ENCODE results near the gene RRAS. TPM values are rescaled to one million over a fixed set of nuclear protein-coding genes. Genes with fewer than 3 reads are reported as not detected.

Gene RRAS
- total RNA-seq, 1 donor from 2014 or later, result 4.2 TPM

DNA sequence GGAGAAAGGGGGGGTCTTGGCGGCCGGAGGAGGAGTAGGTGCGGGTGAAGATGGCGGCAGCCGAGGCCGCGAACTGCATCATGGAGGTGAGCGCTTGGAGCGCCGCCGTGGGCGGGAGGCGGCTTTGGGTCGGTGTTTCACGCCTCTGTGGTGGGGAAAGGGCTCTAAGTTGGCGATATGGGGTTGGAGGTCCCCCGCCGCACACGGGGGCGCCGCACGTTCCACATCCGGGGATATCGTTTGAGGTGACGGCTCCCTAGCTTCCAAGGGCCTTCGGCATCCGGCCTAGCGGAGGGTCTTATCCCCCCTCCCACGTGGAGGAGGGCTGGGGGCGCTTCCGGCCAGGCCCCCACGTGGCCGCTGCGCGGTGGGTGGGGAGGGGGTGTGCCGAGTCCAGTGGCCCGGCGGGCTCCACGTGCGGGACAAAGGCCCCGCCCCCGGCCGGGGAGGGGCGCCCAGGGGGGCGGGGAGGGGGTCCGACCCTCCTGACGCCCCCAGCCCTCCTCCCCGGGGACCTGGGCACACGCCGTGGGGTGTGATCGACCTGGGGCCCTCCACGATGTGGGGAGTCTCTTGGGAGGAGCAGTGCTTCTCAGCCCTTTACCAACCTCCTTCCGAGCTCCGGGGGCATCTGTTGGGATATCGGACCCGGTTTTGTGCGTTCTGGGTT, 37.4 kb upstream of the RRAS start, which contains the start of gene PRMT1:
Gene PRMT1 (plus strand): TSS at position 41 of the 670 bp plus-strand sequence. CDS start 10 bp downstream, at position 51.
- H3K4me3 ChIP-seq (ENCODE audit: low read length in 3 of 3), result peak within 1 kb of the TSS; percentile 93 to 99 (median 98)
- H3K27ac ChIP-seq (ENCODE audit: low read depth, low read length), result peak within 1 kb of the TSS; percentile 98
- H3K9ac ChIP-seq (ENCODE audit: low read depth in 1 of 3, low read length in 3 of 3), result peak within 1 kb of the TSS; percentile 98 to 100 (median 99)
- H3K36me3 ChIP-seq (ENCODE audit: control insufficient read depth in 3 of 3, insufficient read depth in 3 of 3, low read length in 3 of 3), result peaks cover 7 to 12% (median 8%) of the 10 kb centered on the region in 3 donors
- peaks cover 39 to 50% (median 40%) of the 10 kb centered on the region in 3 donors for H3K4me1 ChIP-seq (ENCODE audit: control insufficient read depth in 3 of 3, insufficient read depth in 3 of 3, low read length in 3 of 3)
- H3K9me3 ChIP-seq (ENCODE audit: control insufficient read depth in 3 of 3, low read length in 3 of 3), result no peaks in the 10 kb centered on the region
- no peaks in the 10 kb centered on the region for H3K27me3 ChIP-seq (ENCODE audit: control insufficient read depth in 3 of 3, insufficient read depth in 3 of 3, low read length in 3 of 3)

DNA sequence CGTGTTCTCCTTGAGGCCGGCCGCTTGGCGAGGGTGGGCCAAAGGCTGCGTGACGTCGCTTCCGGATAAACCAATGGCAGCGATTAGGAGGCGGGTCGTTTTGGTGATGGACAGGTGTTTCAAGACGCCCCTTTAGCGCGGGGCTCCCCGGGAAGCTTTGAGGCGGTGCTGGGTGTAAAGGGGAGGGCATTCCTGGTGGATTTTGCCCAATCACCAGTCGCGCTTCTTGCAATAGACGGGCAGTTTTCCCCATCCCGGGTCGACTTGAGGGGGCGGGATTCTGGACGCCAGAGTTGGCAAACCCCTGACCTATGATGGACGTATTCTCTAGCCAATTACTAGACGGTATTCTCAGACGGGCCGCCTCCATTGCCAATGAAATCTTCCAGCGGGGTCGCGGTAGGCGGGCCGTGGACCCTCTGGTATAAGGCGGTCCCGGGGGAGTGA, 36.9 kb upstream of the RRAS start:
- Histone ChIP-seq H3K9me3 (ENCODE audit: control insufficient read depth in 3 of 3, low read length in 3 of 3) (no peaks in the 10 kb centered on the region), H3K4me1 (ENCODE audit: control insufficient read depth in 3 of 3, insufficient read depth in 3 of 3, low read length in 3 of 3) (peaks cover 40 to 49% (median 40%) of the 10 kb centered on the region in 3 donors), H3K9ac (ENCODE audit: low read depth in 1 of 3, low read length in 3 of 3) (peak overlapping the region; percentile 98 to 100 (median 99)), H3K27me3 (ENCODE audit: control insufficient read depth in 3 of 3, insufficient read depth in 3 of 3, low read length in 3 of 3) (no peaks in the 10 kb centered on the region), H3K36me3 (ENCODE audit: control insufficient read depth in 3 of 3, insufficient read depth in 3 of 3, low read length in 3 of 3) (peaks cover 2 to 7% (median 2%) of the 10 kb centered on the region in 3 donors), H3K27ac (ENCODE audit: low read depth, low read length) (peak overlapping the region; percentile 98), H3K4me3 (ENCODE audit: low read length in 3 of 3) (peak overlapping the region; percentile 93 to 99 (median 98))

DNA sequence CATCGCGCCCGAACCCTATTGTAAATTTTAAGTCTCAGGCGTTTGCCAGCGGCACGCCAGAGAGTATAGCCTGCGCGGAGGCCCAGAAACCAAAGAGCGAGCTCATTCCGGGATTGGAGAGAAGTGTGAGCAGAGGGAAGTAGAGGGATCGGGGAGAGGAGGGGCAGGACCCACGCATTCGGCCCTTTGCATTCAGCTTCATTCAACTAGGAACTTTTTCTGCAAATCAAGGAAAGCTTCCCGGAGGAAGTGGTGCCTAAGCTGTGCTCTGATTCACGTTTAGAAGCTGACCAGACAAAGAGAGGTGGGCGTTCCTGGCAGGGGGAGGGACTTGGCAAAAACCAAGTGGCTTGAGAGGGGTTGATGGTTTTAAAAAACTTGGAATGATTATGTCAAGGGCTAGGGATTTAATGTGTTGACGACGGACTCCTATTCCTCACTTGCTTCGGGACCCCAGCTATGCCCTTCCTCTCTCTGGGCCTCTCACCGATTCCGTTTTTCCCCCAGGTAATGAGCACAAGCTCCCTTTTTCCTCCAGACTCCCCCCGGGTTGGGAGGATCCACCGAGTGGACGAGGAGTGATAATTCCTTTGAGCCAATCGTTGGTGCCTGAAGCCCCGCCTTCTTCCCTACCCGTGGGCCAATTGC, 36.3 kb upstream of the RRAS start:
- H3K4me1 ChIP-seq (ENCODE audit: control insufficient read depth in 3 of 3, insufficient read depth in 3 of 3, low read length in 3 of 3), result peaks cover 38 to 46% (median 39%) of the 10 kb centered on the region in 3 donors
- peaks cover 0 to 5% (median 0%) of the 10 kb centered on the region in 3 donors for H3K36me3 ChIP-seq (ENCODE audit: control insufficient read depth in 3 of 3, insufficient read depth in 3 of 3, low read length in 3 of 3)
- no peaks in the 10 kb centered on the region for H3K9me3 ChIP-seq (ENCODE audit: control insufficient read depth in 3 of 3, low read length in 3 of 3)
- peak overlapping the region; percentile 92 for H3K27ac ChIP-seq (ENCODE audit: low read depth, low read length)
- peak overlapping the region; percentile 56 to 81 (median 81) for H3K4me3 ChIP-seq (ENCODE audit: low read length in 3 of 3)
- no peaks in the 10 kb centered on the region for H3K27me3 ChIP-seq (ENCODE audit: control insufficient read depth in 3 of 3, insufficient read depth in 3 of 3, low read length in 3 of 3)
- peak overlapping the region; percentile 55 to 97 (median 93) for H3K9ac ChIP-seq (ENCODE audit: low read depth in 1 of 3, low read length in 3 of 3)

DNA sequence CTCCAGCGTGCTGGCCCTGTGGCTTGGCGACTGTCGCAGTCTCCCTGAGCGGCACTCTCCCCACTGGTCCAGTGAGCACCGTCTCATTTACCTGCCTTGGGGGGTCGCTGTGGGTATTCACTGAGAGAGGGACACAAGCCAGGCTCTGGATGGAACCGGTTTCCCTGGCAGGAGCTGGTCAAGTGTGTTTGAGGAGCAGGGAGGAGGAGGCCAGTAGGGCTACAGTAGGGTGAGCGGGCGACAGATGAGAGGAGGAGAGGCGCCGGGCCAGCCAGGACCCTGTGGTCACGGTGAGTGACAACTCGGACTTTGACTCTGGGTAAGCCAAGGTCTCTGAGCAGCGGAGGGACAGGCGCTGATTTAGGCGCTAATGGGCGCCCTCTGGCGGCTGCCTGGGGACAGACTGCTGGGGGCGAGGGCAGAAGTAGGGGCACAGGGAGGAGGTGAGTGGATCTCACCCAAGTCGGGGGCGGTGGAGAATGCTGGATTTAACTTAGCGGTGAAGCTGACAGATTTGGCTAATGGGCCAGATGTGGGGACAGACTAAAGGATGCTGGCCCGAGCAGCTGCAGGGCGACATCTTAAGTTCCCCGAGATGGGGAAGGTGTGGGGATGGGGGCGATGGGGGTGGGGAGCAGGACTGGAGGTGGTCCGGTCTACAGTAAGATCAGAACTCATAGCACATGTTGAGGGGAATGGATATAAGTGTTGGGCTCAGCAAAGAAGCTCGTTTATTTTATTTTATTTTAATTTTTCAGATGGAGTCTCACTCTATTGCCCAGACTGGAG, 32.4 kb upstream of the RRAS start:
- peak overlapping the region; percentile 64 for H3K27ac ChIP-seq (ENCODE audit: low read depth, low read length)
- H3K4me1 ChIP-seq (ENCODE audit: control insufficient read depth in 3 of 3, insufficient read depth in 3 of 3, low read length in 3 of 3), result peaks cover 8 to 11% (median 10%) of the 10 kb centered on the region in 3 donors
- H3K36me3 ChIP-seq (ENCODE audit: control insufficient read depth in 3 of 3, insufficient read depth in 3 of 3, low read length in 3 of 3), result peaks cover 3 to 10% (median 3%) of the 10 kb centered on the region in 3 donors
- H3K27me3 ChIP-seq (ENCODE audit: control insufficient read depth in 3 of 3, insufficient read depth in 3 of 3, low read length in 3 of 3), result no peaks in the 10 kb centered on the region
- H3K9ac ChIP-seq (ENCODE audit: low read depth in 1 of 3, low read length in 3 of 3), result peak overlapping the region in 2 of 3 donors; percentile 62 to 80
- H3K4me3 ChIP-seq (ENCODE audit: low read length in 3 of 3), result peak overlapping the region in 2 of 3 donors; percentile 40 to 58
- H3K9me3 ChIP-seq (ENCODE audit: control insufficient read depth in 3 of 3, low read length in 3 of 3), result no peaks in the 10 kb centered on the region

DNA sequence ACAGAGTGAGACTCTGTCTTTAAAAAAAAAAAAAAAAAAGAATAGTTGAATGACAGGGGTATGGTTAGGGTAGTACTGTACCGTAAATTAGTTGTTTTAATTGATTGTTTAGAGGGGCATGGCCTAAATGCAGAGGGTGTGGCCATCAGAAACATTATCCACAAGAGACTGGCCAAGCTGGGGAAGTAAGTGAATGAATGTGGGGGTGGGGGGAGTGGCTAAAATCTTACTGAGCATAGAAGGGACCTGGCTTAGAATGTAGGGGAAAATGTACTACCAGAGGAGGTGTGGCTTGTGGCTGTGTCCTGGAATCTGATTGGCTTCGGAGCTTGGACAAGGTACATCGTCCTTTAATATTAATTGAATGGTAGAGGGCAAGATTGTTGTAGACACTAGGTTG, 29.6 kb upstream of the RRAS start:
- Histone ChIP-seq H3K36me3 (ENCODE audit: control insufficient read depth in 3 of 3, insufficient read depth in 3 of 3, low read length in 3 of 3) (peaks cover 3 to 10% (median 3%) of the 10 kb centered on the region in 3 donors), H3K4me1 (ENCODE audit: control insufficient read depth in 3 of 3, insufficient read depth in 3 of 3, low read length in 3 of 3) (peaks cover 20 to 25% (median 22%) of the 10 kb centered on the region in 3 donors), H3K27me3 (ENCODE audit: control insufficient read depth in 3 of 3, insufficient read depth in 3 of 3, low read length in 3 of 3) (no peaks in the 10 kb centered on the region), H3K27ac (ENCODE audit: low read depth, low read length) (no peak overlapping the region), H3K9ac (ENCODE audit: low read depth in 1 of 3, low read length in 3 of 3) (no peak overlapping the region), H3K4me3 (ENCODE audit: low read length in 3 of 3) (no peak overlapping the region), H3K9me3 (ENCODE audit: control insufficient read depth in 3 of 3, low read length in 3 of 3) (no peaks in the 10 kb centered on the region)

DNA sequence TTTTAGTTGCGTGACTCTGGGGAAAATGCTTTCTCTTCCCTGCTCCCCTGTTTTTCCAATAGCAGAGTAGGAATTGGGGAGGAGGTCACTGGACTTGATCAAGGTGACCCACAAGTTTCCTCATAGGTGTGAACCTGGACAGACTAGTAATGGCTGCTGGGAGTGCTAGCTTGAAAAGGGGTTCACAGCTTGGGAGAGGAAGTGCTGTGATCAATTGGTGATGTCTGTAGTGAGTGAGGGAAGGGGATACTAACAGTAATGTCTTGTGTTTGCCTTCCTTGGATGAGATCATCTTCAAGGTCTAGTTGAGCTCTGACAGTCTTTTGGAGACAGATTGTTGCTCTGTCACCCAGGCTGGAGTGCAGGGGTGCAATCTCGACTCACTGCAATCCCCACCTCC, 27.5 kb upstream of the RRAS start:
- Histone ChIP-seq H3K9me3 (ENCODE audit: control insufficient read depth in 3 of 3, low read length in 3 of 3) (no peaks in the 10 kb centered on the region), H3K36me3 (ENCODE audit: control insufficient read depth in 3 of 3, insufficient read depth in 3 of 3, low read length in 3 of 3) (peaks cover 9 to 15% (median 9%) of the 10 kb centered on the region in 3 donors), H3K4me1 (ENCODE audit: control insufficient read depth in 3 of 3, insufficient read depth in 3 of 3, low read length in 3 of 3) (peaks cover 27 to 38% (median 31%) of the 10 kb centered on the region in 3 donors), H3K4me3 (ENCODE audit: low read length in 3 of 3) (no peak overlapping the region), H3K9ac (ENCODE audit: low read depth in 1 of 3, low read length in 3 of 3) (peak overlapping the region in 1 of 3 donors; percentile 33), H3K27me3 (ENCODE audit: control insufficient read depth in 3 of 3, insufficient read depth in 3 of 3, low read length in 3 of 3) (no peaks in the 10 kb centered on the region), H3K27ac (ENCODE audit: low read depth, low read length) (no peak overlapping the region)

DNA sequence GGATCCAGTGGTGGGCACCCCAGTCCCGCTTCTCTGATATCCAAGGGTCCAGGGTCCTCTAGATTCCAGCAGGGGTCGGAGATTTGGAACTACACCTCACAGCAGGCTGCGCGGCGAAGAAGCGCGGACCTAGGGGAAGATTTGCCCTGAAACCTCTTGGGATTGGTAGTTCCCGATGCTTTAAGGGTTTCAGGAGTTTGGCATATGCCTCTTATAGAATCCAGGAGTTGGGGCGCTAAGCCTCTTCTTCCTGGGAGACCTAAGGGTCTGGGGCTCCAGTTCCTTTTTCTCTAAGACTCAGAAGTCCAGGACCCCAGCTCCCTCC, 26.1 kb upstream of the RRAS start:
- Histone ChIP-seq H3K4me1 (ENCODE audit: control insufficient read depth in 3 of 3, insufficient read depth in 3 of 3, low read length in 3 of 3) (peaks cover 20 to 33% (median 28%) of the 10 kb centered on the region in 3 donors), H3K27me3 (ENCODE audit: control insufficient read depth in 3 of 3, insufficient read depth in 3 of 3, low read length in 3 of 3) (no peaks in the 10 kb centered on the region), H3K9me3 (ENCODE audit: control insufficient read depth in 3 of 3, low read length in 3 of 3) (no peaks in the 10 kb centered on the region), H3K4me3 (ENCODE audit: low read length in 3 of 3) (peak overlapping the region; percentile 87 to 94 (median 91)), H3K9ac (ENCODE audit: low read depth in 1 of 3, low read length in 3 of 3) (peak overlapping the region; percentile 91), H3K36me3 (ENCODE audit: control insufficient read depth in 3 of 3, insufficient read depth in 3 of 3, low read length in 3 of 3) (peaks cover 16 to 29% (median 20%) of the 10 kb centered on the region in 3 donors), H3K27ac (ENCODE audit: low read depth, low read length) (peak overlapping the region; percentile 90)

DNA sequence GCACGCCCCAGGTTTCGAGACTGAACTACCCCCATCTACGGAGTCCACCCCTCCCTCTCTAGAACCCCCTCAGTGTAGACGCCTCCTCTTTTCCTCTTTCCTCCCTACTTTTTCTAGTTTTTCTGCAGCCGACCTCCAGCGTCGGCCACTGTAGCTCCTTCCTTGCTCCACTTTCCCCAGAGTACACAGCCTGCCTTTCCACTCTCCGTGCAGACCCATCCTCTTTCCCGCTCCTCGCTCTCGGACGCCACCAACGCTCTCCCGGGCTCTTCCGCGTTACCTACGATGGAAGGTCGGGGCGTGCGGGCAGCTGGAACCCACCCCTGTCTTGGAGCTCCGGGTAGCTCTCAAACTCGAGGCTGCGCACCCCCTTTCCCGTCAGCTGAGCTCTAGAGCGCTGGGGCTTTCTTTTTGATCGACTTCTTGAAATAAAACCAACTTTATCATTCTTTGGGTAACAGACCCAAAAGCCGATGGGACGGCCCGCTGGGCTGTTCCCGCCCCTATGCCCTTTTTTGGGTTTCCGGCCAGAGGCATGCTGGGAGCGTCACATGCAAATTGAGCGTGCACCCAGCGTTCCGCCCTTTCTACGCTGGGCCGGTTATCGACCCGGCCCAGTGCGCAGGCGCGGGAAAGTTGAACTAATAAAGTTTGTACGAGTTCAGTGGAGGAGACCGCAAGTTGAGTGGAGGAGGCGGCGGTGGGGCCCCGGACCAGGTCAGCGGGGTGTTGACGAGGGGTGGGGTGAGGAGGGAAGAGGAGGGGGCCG, 25.6 kb upstream of the RRAS start, which contains the start of the genes BCL2L12 and IRF3:
Gene BCL2L12 (plus strand): TSS at position 583 of the 769 bp plus-strand sequence. CDS start 760 bp downstream, outside the sequence.
Gene IRF3 (minus strand): TSS at position 507 of the 769 bp plus-strand sequence. CDS start 1,019 bp downstream, outside the sequence.
- H3K27me3 ChIP-seq (ENCODE audit: control insufficient read depth in 3 of 3, insufficient read depth in 3 of 3, low read length in 3 of 3), result no peaks in the 10 kb centered on the region
- H3K4me3 ChIP-seq (ENCODE audit: low read length in 3 of 3), result peak within 1 kb of the TSS; percentile 87 to 94 (median 91)
- no peaks in the 10 kb centered on the region for H3K9me3 ChIP-seq (ENCODE audit: control insufficient read depth in 3 of 3, low read length in 3 of 3)
- peak within 1 kb of the TSS; percentile 90 for H3K27ac ChIP-seq (ENCODE audit: low read depth, low read length)
- H3K36me3 ChIP-seq (ENCODE audit: control insufficient read depth in 3 of 3, insufficient read depth in 3 of 3, low read length in 3 of 3), result peaks cover 19 to 31% (median 22%) of the 10 kb centered on the region in 3 donors
- H3K4me1 ChIP-seq (ENCODE audit: control insufficient read depth in 3 of 3, insufficient read depth in 3 of 3, low read length in 3 of 3), result peaks cover 20 to 33% (median 28%) of the 10 kb centered on the region in 3 donors
- peak within 1 kb of the TSS; percentile 91 for H3K9ac ChIP-seq (ENCODE audit: low read depth in 1 of 3, low read length in 3 of 3)

DNA sequence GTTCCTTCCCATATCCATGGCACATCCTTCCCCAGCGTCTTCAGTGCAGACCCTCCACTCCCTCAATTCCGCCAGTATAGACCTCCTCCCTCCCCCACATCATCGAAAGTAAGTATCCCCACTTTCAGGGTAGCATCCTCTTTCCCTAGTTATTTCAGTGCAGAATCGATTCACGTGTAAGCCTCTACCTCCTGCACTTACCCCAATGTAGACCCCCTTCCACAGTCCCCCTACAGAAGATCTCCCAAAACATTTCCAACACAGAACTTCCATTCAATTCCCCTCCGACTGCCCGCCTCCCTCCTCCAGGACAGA, 25.1 kb upstream of the RRAS start:
- H3K9me3 ChIP-seq (ENCODE audit: control insufficient read depth in 3 of 3, low read length in 3 of 3), result no peaks in the 10 kb centered on the region
- peaks cover 20 to 31% (median 23%) of the 10 kb centered on the region in 3 donors for H3K36me3 ChIP-seq (ENCODE audit: control insufficient read depth in 3 of 3, insufficient read depth in 3 of 3, low read length in 3 of 3)
- peak overlapping the region; percentile 90 for H3K27ac ChIP-seq (ENCODE audit: low read depth, low read length)
- H3K9ac ChIP-seq (ENCODE audit: low read depth in 1 of 3, low read length in 3 of 3), result peak overlapping the region; percentile 87 to 91 (median 91)
- peak overlapping the region; percentile 87 to 94 (median 91) for H3K4me3 ChIP-seq (ENCODE audit: low read length in 3 of 3)
- no peaks in the 10 kb centered on the region for H3K27me3 ChIP-seq (ENCODE audit: control insufficient read depth in 3 of 3, insufficient read depth in 3 of 3, low read length in 3 of 3)
- peaks cover 20 to 33% (median 28%) of the 10 kb centered on the region in 3 donors for H3K4me1 ChIP-seq (ENCODE audit: control insufficient read depth in 3 of 3, insufficient read depth in 3 of 3, low read length in 3 of 3)
